Gastroesophageal sphincter (tissue), 4 donors: ENCODE data around the gene CDYL2. TPM values are rescaled to one million over a fixed set of nuclear protein-coding genes. Genes with fewer than 3 reads are reported as not detected.

Experiments used
- ATAC-seq: fragments of 150-250 bp; one replicate; pipeline ENCODE4 v1.9.1; 2016; ENCODE audit warnings: mild to moderate bottlenecking, moderate library complexity
- H3K27ac ChIP-seq, 4 donors: fragments of 200-600 bp; sonication (generic) in 3 of 4; 1 replicate in 3 of 4; 2 replicates in 1 of 4; pipeline ENCODE4 v1.5.1; 2016 to 2019
- H3K27me3 ChIP-seq: fragments of 200-600 bp; sonication (generic); one replicate; pipeline ENCODE4 v1.5.1; 2019
- H3K36me3 ChIP-seq, 2 donors: fragments of 200-600 bp; sonication (generic); one replicate each; pipeline ENCODE4 v1.5.1; 2019; ENCODE audit warnings: control low read depth in 1 of 2
- H3K4me1 ChIP-seq, 3 donors: fragments of 200-600 bp; sonication (generic); 1 replicate in 2 of 3; 2 replicates in 1 of 3; pipeline ENCODE4 v1.5.1; 2016 to 2019; ENCODE audit warnings: control low read depth in 2 of 3
- H3K4me3 ChIP-seq, 2 donors: fragments of 200-600 bp; sonication (generic); one replicate each; pipeline ENCODE4 v1.5.1; 2019; ENCODE audit warnings: mild to moderate bottlenecking in 1 of 2, moderate library complexity in 1 of 2
- H3K9me3 ChIP-seq, 3 donors: fragments of 200-600 bp; sonication (generic); one replicate each; pipeline ENCODE4 v1.5.1; 2017 to 2019; ENCODE audit warnings: control low read depth in 2 of 3
- EP300 ChIP-seq: sonication (generic); formaldehyde crosslinking; IDR thresholded peaks from one replicate; pipeline ENCODE4 v1.6.1; 2017; ENCODE audit warnings: antibody characterized with exemption, mild to moderate bottlenecking
- POLR2A ChIP-seq, 2 donors: fragments of 450-650 bp; IDR thresholded peaks; one replicate each; pipeline ENCODE4 v1.6.1; 2017; ENCODE audit warnings: antibody characterized with exemption in 2 of 2, mild to moderate bottlenecking in 2 of 2, moderate library complexity in 1 of 2
- POLR2AphosphoS5 ChIP-seq: sonication (generic); formaldehyde crosslinking; IDR thresholded peaks from one replicate; pipeline ENCODE4 v1.6.1; 2017; ENCODE audit warnings: antibody characterized with exemption
- WGBS, 2 donors: methylation state at CpG; one replicate each; pipeline ENCODE4 v1.1.5; 2018; ENCODE audit warnings: low coverage in 1 of 2; 5-methylcytosine and 5-hydroxymethylcytosine counted together
- total RNA-seq, 4 donors: library from RNA; depleted of rRNA; stranded (reverse); fragments of >200 nt; gene quantifications; one replicate each; pipeline ENCODE4 v1.1.0, GENCODE V29; 2016
- TF ChIP-seq, protein P1 (sequence below), 4 experiments: fragments of 200-600 bp in 2 of 4; fragments of 450-650 bp in 2 of 4; sonication (generic) in 1 of 4; IDR thresholded peaks; one replicate each; pipeline ENCODE4 v1.5.1; 2017 to 2019; ENCODE audit warnings: antibody characterized with exemption in 4 of 4, mild to moderate bottlenecking in 2 of 4, moderate library complexity in 2 of 4

CDYL2 gene
- total RNA-seq, 4 donors from 2014 or later = 0.78 to 11.7 (median 3.2) TPM

DNA sequence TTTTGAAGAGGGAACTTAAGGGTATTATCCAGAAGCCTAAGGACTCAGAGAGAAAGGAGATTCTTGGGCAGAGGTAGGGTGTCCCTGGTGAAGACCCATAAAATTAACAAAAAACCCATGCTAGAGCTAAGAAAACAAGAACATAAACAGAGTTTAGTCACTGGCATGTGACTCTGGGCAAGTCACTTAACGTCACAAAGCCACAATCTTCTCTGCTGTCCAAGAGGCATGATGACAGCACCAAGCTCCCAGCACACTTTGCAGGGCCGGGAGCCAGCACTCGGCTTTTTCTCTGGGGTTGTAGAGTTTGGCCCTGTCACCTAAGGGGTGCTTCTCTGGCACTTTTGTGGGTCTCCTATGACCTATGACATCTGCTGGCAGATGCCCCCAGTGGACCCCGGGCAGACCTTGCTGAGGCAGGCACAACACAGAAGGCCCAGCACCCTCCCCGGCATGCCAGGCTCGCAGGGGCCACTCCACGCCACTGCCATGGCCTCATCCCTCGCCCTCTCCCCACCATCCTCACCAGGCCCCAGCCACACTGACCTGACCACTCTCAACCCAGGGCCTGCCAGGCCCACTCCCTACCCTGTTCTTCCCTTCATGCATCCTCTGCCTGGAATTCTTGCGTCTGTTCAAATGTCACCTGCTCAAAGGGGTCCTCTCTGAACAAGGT, 193.8 kb downstream of the CDYL2 start:
- Histone ChIP-seq H3K9me3 (peaks cover 0 to 11% (median 0%) of the 10 kb centered on the region in 3 donors), H3K4me3 (no peak overlapping the region), H3K36me3 (no peaks in the 10 kb centered on the region), H3K4me1 (no peaks in the 10 kb centered on the region), H3K27ac (no peak overlapping the region), H3K27me3 (no peaks in the 10 kb centered on the region)
- ATAC-seq = no peak
- 77 to 79% methylated on average over 3 to 5 of the region's 9 CpGs for WGBS, 2 donors
- TF ChIP-seq, protein P1, sequence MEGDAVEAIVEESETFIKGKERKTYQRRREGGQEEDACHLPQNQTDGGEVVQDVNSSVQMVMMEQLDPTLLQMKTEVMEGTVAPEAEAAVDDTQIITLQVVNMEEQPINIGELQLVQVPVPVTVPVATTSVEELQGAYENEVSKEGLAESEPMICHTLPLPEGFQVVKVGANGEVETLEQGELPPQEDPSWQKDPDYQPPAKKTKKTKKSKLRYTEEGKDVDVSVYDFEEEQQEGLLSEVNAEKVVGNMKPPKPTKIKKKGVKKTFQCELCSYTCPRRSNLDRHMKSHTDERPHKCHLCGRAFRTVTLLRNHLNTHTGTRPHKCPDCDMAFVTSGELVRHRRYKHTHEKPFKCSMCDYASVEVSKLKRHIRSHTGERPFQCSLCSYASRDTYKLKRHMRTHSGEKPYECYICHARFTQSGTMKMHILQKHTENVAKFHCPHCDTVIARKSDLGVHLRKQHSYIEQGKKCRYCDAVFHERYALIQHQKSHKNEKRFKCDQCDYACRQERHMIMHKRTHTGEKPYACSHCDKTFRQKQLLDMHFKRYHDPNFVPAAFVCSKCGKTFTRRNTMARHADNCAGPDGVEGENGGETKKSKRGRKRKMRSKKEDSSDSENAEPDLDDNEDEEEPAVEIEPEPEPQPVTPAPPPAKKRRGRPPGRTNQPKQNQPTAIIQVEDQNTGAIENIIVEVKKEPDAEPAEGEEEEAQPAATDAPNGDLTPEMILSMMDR (IDR thresholded peaks at IDR 0.05) = no peak
- no peak for TF ChIP-seq POLR2AphosphoS5
- no peak for TF ChIP-seq POLR2A (IDR thresholded peaks at IDR 0.05)
- TF ChIP-seq EP300 = no peak

DNA sequence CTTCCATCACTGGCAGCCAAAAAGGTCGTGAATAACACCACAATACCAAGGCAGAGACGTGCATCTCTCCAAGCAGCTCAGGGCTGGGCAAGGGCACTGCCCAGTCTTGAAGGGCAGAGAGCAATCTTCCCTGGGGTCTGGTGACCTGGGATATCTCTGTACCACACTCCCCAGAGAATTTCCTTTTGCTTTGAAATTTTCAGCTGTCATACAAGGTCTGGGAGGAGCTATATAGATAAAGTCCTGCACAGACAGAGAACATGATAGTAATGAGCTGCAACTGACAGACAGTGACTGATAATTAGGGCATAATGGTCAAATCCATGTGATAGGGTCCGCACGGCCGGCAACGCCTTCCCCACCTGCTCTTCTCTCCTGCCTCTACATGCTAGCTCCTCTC, 195.5 kb downstream of the CDYL2 start:
- H3K36me3 ChIP-seq = peaks cover 0 to 4% of the 10 kb centered on the region in 2 donors
- 53 to 85% methylated on average over 2 to 4 of the region's 6 CpGs for WGBS, 2 donors
- H3K27ac ChIP-seq = no peak overlapping the region
- no peak overlapping the region for H3K4me3 ChIP-seq
- H3K4me1 ChIP-seq = no peaks in the 10 kb centered on the region
- TF ChIP-seq, protein P1 (IDR thresholded peaks at IDR 0.05) = no peak
- TF ChIP-seq POLR2AphosphoS5 (no peak), POLR2A (IDR thresholded peaks at IDR 0.05) (no peak), EP300 (no peak)
- H3K27me3 ChIP-seq = no peaks in the 10 kb centered on the region
- ATAC-seq = no peak
- H3K9me3 ChIP-seq = no peaks in the 10 kb centered on the region

DNA sequence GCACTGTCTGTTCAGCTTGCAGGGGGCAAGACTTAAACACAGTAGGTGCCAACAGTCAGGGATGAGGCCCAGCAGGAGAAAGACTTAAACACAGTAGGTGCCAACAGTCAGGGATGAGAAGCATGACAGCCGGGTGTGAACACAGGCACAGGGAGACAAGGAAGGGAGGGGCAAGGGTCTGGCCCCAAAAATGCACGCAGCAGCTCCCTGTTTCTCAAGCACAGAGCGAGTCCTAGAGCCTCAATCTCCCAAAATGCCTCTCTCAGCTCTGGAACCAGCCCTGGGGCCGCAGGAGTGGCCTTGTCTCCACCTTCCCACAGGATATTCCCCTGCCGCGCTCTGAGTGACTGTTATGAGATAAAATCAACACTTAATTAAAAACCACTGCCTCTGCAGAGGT, 197.2 kb downstream of the CDYL2 start:
- H3K4me1 ChIP-seq = no peaks in the 10 kb centered on the region
- peaks cover 0 to 6% of the 10 kb centered on the region in 2 donors for H3K36me3 ChIP-seq
- H3K4me3 ChIP-seq = no peak overlapping the region
- no peaks in the 10 kb centered on the region for H3K9me3 ChIP-seq
- no peak for ATAC-seq
- H3K27me3 ChIP-seq = no peaks in the 10 kb centered on the region
- no peak overlapping the region for H3K27ac ChIP-seq
- TF ChIP-seq POLR2A (IDR thresholded peaks at IDR 0.05) (no peak), EP300 (no peak), POLR2AphosphoS5 (no peak)
- TF ChIP-seq, protein P1 (IDR thresholded peaks at IDR 0.05) = no peak
- 70 to 86% methylated on average over 6 of the region's 6 CpGs for WGBS, 2 donors

DNA sequence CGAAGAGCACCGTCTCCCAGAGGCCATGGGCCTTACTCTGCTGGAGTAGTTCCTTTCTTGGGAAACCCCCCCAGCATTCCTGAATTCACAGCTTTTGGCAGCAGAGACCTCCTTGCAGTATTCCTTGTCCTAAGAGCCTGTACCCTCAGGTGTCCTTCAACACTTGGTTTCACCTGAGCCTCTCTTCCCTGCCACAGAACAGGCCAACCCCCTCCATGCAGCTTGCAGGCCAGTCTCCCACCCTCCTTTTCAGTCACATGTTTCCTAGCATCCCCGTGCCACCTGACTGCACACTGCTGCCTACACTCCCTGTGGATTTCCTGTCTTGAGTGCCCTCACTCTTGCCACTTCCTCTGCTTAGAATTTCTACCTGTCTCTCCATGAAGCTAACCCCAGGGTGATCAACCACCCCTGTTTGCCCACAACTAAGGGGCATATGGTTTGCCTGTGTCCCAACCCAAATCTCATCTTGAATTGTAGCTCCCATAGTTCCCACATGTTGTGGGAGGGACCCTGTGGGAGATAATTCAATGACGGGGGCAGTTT, 198.1 kb downstream of the CDYL2 start:
- Histone ChIP-seq H3K4me3 (no peak overlapping the region), H3K27me3 (no peaks in the 10 kb centered on the region), H3K36me3 (peaks cover 0 to 6% of the 10 kb centered on the region in 2 donors), H3K4me1 (no peaks in the 10 kb centered on the region), H3K9me3 (no peaks in the 10 kb centered on the region), H3K27ac (no peak overlapping the region)
- 78 to 88% methylated on average over 1 to 3 of the region's 4 CpGs for WGBS, 2 donors
- no peak for ATAC-seq
- TF ChIP-seq POLR2A (IDR thresholded peaks at IDR 0.05) (no peak), POLR2AphosphoS5 (no peak), EP300 (no peak)
- TF ChIP-seq, protein P1 (IDR thresholded peaks at IDR 0.05) = no peak
